HepG2 (cell line): ENCODE data around the gene SLIT3. TPM values are rescaled to one million over a fixed set of nuclear protein-coding genes. Genes with fewer than 3 reads are reported as not detected.

Experiments used
- ATAC-seq: fragments of 200-7000 bp; cut with Tn5 transposase; 3 replicates; pipeline ENCODE4 v1.9.1; 2020; ENCODE audit warnings: mild to moderate bottlenecking, moderate library complexity
- BruUV-seq: library from RNA; stranded (reverse); fragments of 400-500 nt; replicated peaks from 2 replicates; lab custom pipeline; 2021; lab: Mats Ljungman, UMichigan
- CTCF ChIA-PET: fragments of 300-600 bp; formaldehyde crosslinking; extraction: SDS; loops from one replicate; lab custom pipeline; 2021; ENCODE audit warnings: low total read pairs, inconsistent platforms, low intra/inter-chr PET ratio; lab: Yijun Ruan, JAX
- POLR2A ChIA-PET: fragments of 350-600 bp; sonication (Branson Sonifier 250); formaldehyde crosslinking; loops from one replicate; lab custom pipeline; 2020; ENCODE audit warnings: antibody characterized with exemption, inconsistent platforms; lab: Yijun Ruan, JAX
- DNase-seq: peaks from one replicate; pipeline ENCODE4 v3.0.0-alpha.2; 2015; ENCODE audit warnings: low spot score
- FAIRE-seq: peaks from 3 replicates; lab custom pipeline; 2011; peaks lifted over from hg19 to GRCh38; lab: Jason Lieb, UNC
- H2AFZ ChIP-seq: one replicate; pipeline ENCODE4 v1.6.1; 2011; ENCODE audit warnings: low read length, inconsistent platforms
- H3K27ac ChIP-seq: fragments of 300-600 bp; 3 replicates; pipeline ENCODE4 v1.8.0; 2011; ENCODE audit warnings: mixed run types, mild to moderate bottlenecking, mixed read lengths, low read length, inconsistent platforms; ENCODE audit not compliant: insufficient read depth; ENCODE audit errors: extremely low read length
- H3K27me3 ChIP-seq, 2 experiments: fragments of 200-600 bp in 1 of 2; 2 replicates in 1 of 2; 3 replicates in 1 of 2; pipeline versions ENCODE4 v1.6.0 to v1.8.0; 2011; ENCODE audit warnings: low read length in 2 of 2, mild to moderate bottlenecking in 2 of 2, moderate library complexity in 2 of 2, inconsistent platforms in 1 of 2; ENCODE audit not compliant: insufficient read depth in 2 of 2, control insufficient read depth in 1 of 2
- H3K36me3 ChIP-seq, 2 experiments: fragments of 200-600 bp in 1 of 2; replicated peaks in 1 of 2; 2 replicates in 1 of 2; 3 replicates in 1 of 2; pipeline versions ENCODE4 v1.5.1 to v1.8.0; 2011; ENCODE audit warnings: low read length in 2 of 2, inconsistent platforms in 1 of 2; ENCODE audit not compliant: insufficient read depth in 2 of 2, control insufficient read depth in 1 of 2
- H3K4me1 ChIP-seq: 2 replicates; pipeline ENCODE4 v1.5.1; 2012; ENCODE audit warnings: low read length, inconsistent platforms; ENCODE audit not compliant: insufficient read depth
- H3K4me2 ChIP-seq: 2 replicates; pipeline ENCODE4 v1.6.0; 2011; ENCODE audit warnings: low read depth, low read length, inconsistent platforms
- H3K4me3 ChIP-seq, 3 experiments: fragments of 200-600 bp in 1 of 3; sonication (generic), shearing (Covaris generic) in 1 of 3; replicated peaks in 1 of 3; 2 replicates each; pipeline ENCODE4 v1.5.1; 2011 to 2016; ENCODE audit warnings: low read length in 3 of 3, inconsistent platforms in 2 of 3, low read depth in 2 of 3, mild to moderate bottlenecking in 2 of 3, control low read depth in 1 of 3, mixed read lengths in 1 of 3; ENCODE audit not compliant: insufficient read depth in 1 of 3
- H3K79me2 ChIP-seq: one replicate; pipeline ENCODE4 v1.6.1; 2011; ENCODE audit warnings: low read length, inconsistent platforms; ENCODE audit not compliant: insufficient read depth
- H3K9ac ChIP-seq: 2 replicates; pipeline ENCODE4 v1.6.0; 2011; ENCODE audit warnings: mild to moderate bottlenecking, low read depth, low read length, inconsistent platforms; ENCODE audit not compliant: insufficient read depth
- H3K9me3 ChIP-seq: 2 replicates; pipeline ENCODE4 v1.5.1; 2012; ENCODE audit warnings: mild to moderate bottlenecking, low read length
- H4K20me1 ChIP-seq: 2 replicates; pipeline ENCODE4 v1.6.0; 2011; ENCODE audit warnings: inconsistent platforms, mild to moderate bottlenecking, low read length, moderate library complexity; ENCODE audit not compliant: insufficient read depth
- BHLHE40 ChIP-seq: IDR thresholded peaks from 2 replicates; pipeline ENCODE4 v1.6.1; 2011; ENCODE audit warnings: low read length, improper control_type of control experiment
- CEBPB ChIP-seq: IDR thresholded peaks from 2 replicates; pipeline ENCODE4 v1.6.1; 2011; ENCODE audit warnings: low read depth, low read length, improper control_type of control experiment, borderline replicate concordance
- CREM ChIP-seq, 2 experiments: sonication (generic) in 1 of 2; formaldehyde crosslinking in 1 of 2; IDR thresholded peaks; 2 replicates each; pipeline versions ENCODE4 v1.4.0 to v1.6.1; 2016 to 2020; ENCODE audit warnings: antibody characterized with exemption in 1 of 2, mild to moderate bottlenecking in 1 of 2, missing genetic modification reagents in 1 of 2
- NRL ChIP-seq: sonication (generic); formaldehyde crosslinking; IDR thresholded peaks from 2 replicates; pipeline ENCODE4 v1.5.0; 2020; ENCODE audit warnings: missing genetic modification reagents, mild to moderate bottlenecking, moderate library complexity, borderline replicate concordance
- ZBTB37 ChIP-seq: sonication (generic); formaldehyde crosslinking; IDR thresholded peaks from 2 replicates; pipeline ENCODE4 v1.4.0; 2020; ENCODE audit warnings: mild to moderate bottlenecking, missing genetic modification reagents
- ZNF274 ChIP-seq: sonication (generic); formaldehyde crosslinking; IDR thresholded peaks from 2 replicates; pipeline ENCODE4 v1.5.1; 2020; ENCODE audit warnings: mild to moderate bottlenecking, missing genetic modification reagents
- ZNF776 ChIP-seq: sonication (generic); formaldehyde crosslinking; IDR thresholded peaks from 2 replicates; pipeline ENCODE4 v1.4.0; 2020; ENCODE audit warnings: mild to moderate bottlenecking, missing genetic modification reagents
- WGBS: methylation state at CpG from one replicate; pipeline ENCODE4 v1.1.6; 2017; ENCODE audit warnings: low lambda C conversion rate; 5-methylcytosine and 5-hydroxymethylcytosine counted together
- in situ Hi-C: cut with HindIII; loops from 2 replicates; pipeline ENCODE4 v1.10.0; 2017; ENCODE audit warnings: low pct_unique_long_range_greater_than_20kb; ENCODE audit not compliant: extremely low pct_ligation_motif_present
- intact Hi-C: fragments of 100-400 bp; cut with micrococcal nuclease; formaldehyde crosslinking; loops from one replicate; pipeline ENCODE4 v1.10.0; 2022; ENCODE audit not compliant: unreplicated experiment
- polyA plus RNA-seq, 8 experiments: library from polyadenylated mRNA; depleted of rRNA in 3 of 8; stranded (reverse) in 7 of 8; unstranded in 1 of 8; fragments of >200 nt; fragmentation: Illumina TruSeq in 4 of 8; extraction: Trizol in 4 of 8; gene quantifications; 2 replicates each; pipeline versions ENCODE4 v1.2.1 to v1.2.3, GENCODE V29; 2011 to 2016; ENCODE audit warnings: low read depth in 4 of 8, missing spikeins in 1 of 8, mixed read lengths in 1 of 8; ENCODE audit not compliant: insufficient read depth in 1 of 8
- total RNA-seq, 5 experiments: library from RNA; depleted of rRNA; stranded (reverse); fragments of >200 nt; fragmentation: Illumina TruSeq; extraction: Trizol; gene quantifications; 2 replicates each; pipeline ENCODE4 v1.2.3, GENCODE V29; 2016; ENCODE audit warnings: low read depth in 1 of 5
- TF ChIP-seq, protein P1 (sequence below): sonication (generic); formaldehyde crosslinking; IDR thresholded peaks from 2 replicates; pipeline ENCODE4 v1.5.0; 2020; ENCODE audit warnings: missing genetic modification reagents, mild to moderate bottlenecking, borderline replicate concordance

The SLIT3 gene
- total and polyA plus RNA-seq, 2 of the 13 experiments (the other 11 are each of a cell fraction or from before 2014, with no cell fraction given): not detected

DNA sequence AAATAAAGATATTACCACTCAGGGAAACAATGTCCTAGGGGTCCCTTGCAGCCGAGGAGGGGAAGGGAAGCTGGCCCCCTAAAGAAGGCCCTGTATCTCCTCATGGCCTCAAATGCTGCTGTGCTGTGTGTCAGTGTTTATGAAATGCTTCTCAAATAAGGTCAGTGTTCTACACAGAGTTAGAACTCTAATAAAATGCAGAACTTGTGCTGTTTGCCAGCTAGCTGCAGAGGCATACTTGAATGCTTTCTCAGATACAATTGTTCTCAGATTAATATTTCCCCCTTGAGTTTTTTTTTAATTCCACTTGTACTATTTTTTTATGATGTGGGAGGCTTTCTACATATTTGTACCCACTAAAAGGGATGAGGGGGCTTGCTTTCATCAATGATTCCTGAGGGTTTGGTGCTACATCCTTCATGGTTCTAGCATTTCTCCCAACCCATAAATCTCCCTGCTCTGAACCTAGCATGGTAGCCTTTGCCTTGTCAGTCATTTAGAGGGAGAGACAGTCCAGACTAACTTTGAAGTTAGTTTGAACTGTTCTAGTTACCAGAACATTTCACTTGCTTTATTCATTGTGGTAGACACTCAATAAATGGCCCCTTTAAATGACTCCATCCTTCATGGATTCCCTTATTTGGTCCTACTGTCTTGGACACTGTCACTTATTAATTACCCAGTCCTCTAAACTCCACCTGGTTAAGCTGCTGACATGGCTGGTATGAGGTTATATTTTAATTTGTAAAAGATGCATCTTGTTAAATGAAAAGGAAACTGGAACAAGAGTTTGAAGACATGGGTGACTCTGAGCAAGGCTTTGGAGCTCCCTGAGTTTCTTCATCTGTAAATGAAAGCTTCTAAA lies 12.6 kb downstream of the SLIT3 start (continued):
- TF ChIP-seq, protein P1, sequence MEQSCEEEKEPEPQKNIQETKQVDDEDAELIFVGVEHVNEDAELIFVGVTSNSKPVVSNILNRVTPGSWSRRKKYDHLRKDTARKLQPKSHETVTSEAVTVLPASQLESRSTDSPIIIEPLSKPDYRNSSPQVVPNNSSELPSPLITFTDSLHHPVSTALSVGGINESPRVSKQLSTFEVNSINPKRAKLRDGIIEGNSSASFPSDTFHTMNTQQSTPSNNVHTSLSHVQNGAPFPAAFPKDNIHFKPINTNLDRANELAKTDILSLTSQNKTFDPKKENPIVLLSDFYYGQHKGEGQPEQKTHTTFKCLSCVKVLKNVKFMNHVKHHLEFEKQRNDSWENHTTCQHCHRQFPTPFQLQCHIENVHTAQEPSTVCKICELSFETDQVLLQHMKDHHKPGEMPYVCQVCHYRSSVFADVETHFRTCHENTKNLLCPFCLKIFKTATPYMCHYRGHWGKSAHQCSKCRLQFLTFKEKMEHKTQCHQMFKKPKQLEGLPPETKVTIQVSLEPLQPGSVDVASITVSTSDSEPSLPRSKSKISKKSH (CRISPR knock-in tag): no peak
- TF ChIP-seq BHLHE40 (no peak), ZBTB37 (CRISPR knock-in tag) (no peak), NRL (no peak)

DNA sequence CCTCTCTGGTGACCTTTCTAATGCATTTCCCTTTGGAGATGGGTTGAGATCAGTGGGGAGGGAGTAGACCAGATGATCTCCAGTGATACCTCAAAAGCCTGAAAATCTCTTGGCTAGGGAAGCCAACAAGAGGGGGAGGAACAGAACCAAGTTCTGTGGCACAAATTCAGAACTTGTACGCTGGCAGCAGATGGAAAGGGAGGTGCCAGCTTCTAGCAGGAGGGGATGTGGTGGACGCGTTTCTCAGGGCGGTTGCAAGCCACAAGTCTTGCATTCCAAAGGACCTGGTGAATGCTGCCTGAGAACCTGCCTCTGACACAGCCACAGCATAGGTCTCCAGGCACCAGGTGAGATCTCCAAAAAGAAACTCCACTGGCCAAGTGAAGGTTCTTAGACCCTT lies 13.4 kb downstream of the SLIT3 start:
- no TSS peak for BruUV-seq
- no peak for ATAC-seq
- in situ Hi-C loops: no loop called here

More for the DNA sequence above, 13.4 kb downstream of the SLIT3 start:
- WGBS: 3% methylated on average over 4 of the region's 4 CpGs
- Histone ChIP-seq H3K9ac (no peak overlapping the region), H4K20me1 (no peaks in the 10 kb centered on the region), H3K79me2 (no peaks in the 10 kb centered on the region), H3K9me3 (no peaks in the 10 kb centered on the region), H3K4me3 (no peak overlapping the region), H3K27ac (no peak overlapping the region), H3K4me1 (no peaks in the 10 kb centered on the region), H3K27me3 (no peaks in the 10 kb centered on the region), H3K4me2 (no peak overlapping the region), H3K36me3 (no peaks in the 10 kb centered on the region; a peak in 1 of 5 replicates), H2AFZ (no peak overlapping the region)
- CTCF ChIA-PET: no interaction called here
- DNase-seq: no peak
- FAIRE-seq: no peak
- TF ChIP-seq ZNF274 (CRISPR knock-in tag) (no peak), CREM (IDR thresholded peaks at IDR 0.05) (no peak), CREM (CRISPR knock-in tag; IDR thresholded peaks at IDR 0.05) (no peak), ZNF776 (no peak), CEBPB (no peak)
- POLR2A ChIA-PET: no interaction called here
- intact Hi-C loops: no loop called here
